ENCODE measurements around the gene GBX1.

DNA sequence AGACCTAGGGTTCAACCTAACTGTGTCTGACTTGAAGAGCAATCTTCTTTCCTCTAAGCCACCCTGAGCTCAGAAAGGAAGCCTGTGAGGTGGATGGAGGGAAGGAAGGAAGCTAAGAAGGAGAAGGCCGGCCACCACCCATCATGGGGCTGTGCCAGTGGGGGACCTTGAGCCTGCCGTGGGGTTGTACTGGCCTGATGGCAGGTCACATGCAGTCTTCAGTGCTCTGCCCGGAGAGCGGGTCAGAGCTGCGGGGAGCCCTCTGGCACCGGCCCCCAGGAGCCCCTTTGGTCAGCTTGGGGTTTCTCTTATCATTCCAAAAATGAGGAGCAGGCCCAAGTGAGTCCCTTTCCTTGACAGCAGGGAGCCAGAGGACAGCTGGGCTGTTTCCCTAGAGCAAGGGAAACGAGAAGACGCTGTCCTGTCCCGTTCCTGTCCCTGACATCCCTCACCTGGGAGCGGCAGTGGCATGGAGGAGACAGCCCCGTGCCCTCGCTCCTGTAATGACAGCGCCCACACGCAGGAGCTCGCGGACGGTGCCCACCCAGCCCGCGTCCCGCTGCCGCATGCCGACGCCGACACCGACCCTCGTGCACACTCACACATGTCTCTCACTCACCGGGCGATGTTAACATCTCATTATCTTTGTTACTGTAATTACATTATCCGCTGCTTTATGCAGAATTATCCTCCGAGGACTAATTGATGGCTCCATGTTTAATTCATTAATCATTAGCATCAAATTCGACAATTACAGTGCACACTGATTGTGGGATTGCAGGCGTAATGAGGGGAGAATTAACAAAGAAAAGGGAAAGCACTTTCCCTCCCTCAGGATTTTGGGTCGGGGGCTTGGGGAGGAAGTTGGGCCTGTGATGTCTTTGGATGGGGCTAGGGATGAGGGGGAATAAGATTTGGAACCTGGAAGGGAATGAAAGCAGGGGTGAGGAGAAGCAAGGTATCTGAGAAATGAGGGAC lies 31.3 kb downstream of the GBX1 start:
- TF ChIP-seq CTCF (IDR thresholded peaks at IDR 0.05; ENCODE audit: poor library complexity, severe bottlenecking) (no peak), RAD21 (conservative IDR thresholded peaks at IDR 0.05) (no peak), POLR2AphosphoS5 (IDR thresholded peaks at IDR 0.05) (no peak), EP300 (conservative IDR thresholded peaks at IDR 0.05; ENCODE audit: poor library complexity, severe bottlenecking) (no peak)
- TF ChIP-seq, protein P1, sequence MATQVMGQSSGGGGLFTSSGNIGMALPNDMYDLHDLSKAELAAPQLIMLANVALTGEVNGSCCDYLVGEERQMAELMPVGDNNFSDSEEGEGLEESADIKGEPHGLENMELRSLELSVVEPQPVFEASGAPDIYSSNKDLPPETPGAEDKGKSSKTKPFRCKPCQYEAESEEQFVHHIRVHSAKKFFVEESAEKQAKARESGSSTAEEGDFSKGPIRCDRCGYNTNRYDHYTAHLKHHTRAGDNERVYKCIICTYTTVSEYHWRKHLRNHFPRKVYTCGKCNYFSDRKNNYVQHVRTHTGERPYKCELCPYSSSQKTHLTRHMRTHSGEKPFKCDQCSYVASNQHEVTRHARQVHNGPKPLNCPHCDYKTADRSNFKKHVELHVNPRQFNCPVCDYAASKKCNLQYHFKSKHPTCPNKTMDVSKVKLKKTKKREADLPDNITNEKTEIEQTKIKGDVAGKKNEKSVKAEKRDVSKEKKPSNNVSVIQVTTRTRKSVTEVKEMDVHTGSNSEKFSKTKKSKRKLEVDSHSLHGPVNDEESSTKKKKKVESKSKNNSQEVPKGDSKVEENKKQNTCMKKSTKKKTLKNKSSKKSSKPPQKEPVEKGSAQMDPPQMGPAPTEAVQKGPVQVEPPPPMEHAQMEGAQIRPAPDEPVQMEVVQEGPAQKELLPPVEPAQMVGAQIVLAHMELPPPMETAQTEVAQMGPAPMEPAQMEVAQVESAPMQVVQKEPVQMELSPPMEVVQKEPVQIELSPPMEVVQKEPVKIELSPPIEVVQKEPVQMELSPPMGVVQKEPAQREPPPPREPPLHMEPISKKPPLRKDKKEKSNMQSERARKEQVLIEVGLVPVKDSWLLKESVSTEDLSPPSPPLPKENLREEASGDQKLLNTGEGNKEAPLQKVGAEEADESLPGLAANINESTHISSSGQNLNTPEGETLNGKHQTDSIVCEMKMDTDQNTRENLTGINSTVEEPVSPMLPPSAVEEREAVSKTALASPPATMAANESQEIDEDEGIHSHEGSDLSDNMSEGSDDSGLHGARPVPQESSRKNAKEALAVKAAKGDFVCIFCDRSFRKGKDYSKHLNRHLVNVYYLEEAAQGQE (IDR thresholded peaks at IDR 0.05; ENCODE audit: borderline replicate concordance) = no peak

All from neural cell (in vitro differentiated cells).